ENCODE measurements around the gene CDK3.

GRCh38 chr17:76023900-76024237 lies 23.2 kb downstream of the CDK3 start:
- no peak for TF ChIP-seq CTCF (conservative IDR thresholded peaks at IDR 0.05; ENCODE audit: low read depth, low read length)
- no peak for TF ChIP-seq EZH2 (IDR thresholded peaks at IDR 0.05; ENCODE audit: low read length, unreplicated experiment)
- TF ChIP-seq EZH2phosphoT487 (IDR thresholded peaks at IDR 0.05; ENCODE audit: borderline replicate concordance, low read length): no peak

Measured in PC-3 (cell line).